ENCODE data around the gene CAMK4.
"Not testable (repeated sequence)": the region's sequence is repeated elsewhere in the genome, so short reads cannot be mapped to it uniquely, and the experiment has no call there.

Gene CAMK4

GRCh38 chr5:111386832-111387162, 162.6 kb downstream of the CAMK4 start:
- no peak for DNase-seq

GRCh38 chr5:111387361-111387760, 163.2 kb downstream of the CAMK4 start:
- DNase-seq = no peak

GRCh38 chr5:111389390-111390082, 165.4 kb downstream of the CAMK4 start:
- no peak for DNase-seq

DNA sequence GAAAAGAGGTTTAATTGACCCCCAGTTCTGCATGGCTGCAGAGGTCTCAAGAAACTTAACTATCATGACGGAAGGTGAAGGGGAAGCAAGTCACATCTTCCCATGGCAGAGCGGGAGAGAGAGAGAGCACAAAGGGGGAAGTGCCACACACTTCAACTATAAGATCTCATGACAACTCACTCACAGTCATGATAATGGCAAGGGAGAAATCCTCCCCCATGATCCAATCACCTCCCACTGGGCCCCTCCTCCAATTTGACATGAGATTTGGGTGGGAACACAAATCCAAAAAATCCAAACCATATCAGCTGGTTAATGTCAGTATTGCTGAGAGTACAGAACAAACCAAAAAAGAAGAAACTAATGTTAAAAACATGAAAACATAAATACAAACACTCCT, 168.0 kb downstream of the CAMK4 start:
- no peak for DNase-seq

DNA sequence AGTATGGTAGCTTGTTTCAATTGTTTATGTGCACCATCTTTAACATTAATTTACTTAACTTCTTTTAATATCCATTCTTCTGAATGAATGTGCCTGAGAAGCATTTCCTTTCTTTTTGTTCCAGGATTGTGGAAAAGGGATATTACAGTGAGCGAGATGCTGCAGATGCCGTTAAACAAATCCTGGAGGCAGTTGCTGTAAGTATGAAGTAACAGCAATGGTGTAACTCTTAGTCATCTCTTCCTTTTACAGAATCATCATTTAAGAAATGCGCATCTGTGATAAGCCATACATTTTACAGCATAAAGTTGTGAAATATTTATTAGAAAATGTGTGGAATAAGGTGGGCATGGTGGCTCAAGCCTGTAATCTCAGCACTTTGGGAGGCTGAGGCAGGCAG, 170.4 kb downstream of the CAMK4 start:
- no peak for DNase-seq

GRCh38 chr5:111398013-111398412, 173.8 kb downstream of the CAMK4 start:
- DNase-seq = no peak

DNA sequence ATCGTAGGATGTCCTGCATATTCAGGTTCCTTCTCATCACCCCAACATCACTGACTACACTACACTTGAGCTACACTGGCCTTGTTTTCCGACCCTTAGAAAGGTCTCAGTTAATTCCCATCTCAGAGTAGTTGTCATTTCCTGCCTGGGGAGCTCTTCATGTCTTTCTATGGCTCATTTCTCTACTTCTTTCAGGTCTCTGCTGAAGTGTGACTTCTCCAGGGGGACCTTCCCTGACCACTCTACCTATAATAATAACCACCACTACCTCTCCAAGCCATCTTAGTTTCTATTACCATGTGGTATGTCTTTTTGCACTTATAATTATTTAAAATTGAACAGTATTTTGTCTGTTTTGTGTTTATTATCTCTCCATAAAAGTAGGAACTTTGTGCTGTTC, 174.9 kb downstream of the CAMK4 start:
- no peak for DNase-seq

- no peak for DNase-seq
Measured at GRCh38 chr5:111401906-111402305, 177.7 kb downstream of the CAMK4 start.

DNA sequence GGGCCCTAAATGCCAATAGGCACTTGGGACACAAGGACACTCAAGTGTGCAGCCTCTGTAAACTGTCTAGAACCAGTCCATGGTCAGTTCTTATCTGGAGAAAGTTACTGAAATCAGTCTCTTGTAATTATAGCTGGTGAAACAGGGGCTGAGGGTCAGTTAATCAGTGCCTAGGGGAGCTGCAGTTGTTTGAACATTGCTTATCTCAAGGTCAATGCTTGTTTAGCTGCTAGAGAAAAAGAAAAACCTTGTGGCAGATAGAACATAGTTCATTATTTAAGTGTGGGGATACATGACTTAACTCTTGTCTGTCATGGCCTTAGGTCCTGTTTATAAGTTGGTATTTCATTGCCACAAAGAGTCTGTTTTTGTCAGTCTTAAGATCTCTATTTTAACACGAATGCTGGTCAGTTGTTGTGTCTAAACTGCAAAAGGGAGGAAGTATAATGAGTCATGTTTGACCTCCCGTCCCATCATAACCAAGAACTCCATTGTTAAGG, 180.1 kb downstream of the CAMK4 start:
- no peak for DNase-seq

DNA sequence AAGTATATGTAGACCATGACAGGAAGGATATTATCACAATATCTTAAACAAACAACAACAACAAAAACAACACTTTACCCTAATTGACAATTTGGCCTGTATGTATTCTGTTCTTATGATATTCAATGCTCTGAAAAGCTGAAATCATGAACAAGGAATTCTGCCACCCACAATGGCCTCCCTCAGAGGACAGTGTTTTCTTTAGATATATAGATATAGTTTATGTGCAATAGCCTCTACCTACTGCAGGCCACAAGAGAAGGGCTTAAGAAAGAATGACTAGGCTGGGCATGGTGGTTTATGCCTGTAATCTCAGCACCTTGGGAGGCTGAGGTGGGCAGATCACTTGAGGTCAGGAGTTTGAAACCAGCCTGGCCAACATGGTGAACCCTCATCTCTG, 183.4 kb downstream of the CAMK4 start:
- no peak for DNase-seq

GRCh38 chr5:111408817-111409216, 184.6 kb downstream of the CAMK4 start:
- no peak for DNase-seq

GRCh38 chr5:111409266-111409665, 185.1 kb downstream of the CAMK4 start:
- DNase-seq = not testable (repeated sequence)

DNA sequence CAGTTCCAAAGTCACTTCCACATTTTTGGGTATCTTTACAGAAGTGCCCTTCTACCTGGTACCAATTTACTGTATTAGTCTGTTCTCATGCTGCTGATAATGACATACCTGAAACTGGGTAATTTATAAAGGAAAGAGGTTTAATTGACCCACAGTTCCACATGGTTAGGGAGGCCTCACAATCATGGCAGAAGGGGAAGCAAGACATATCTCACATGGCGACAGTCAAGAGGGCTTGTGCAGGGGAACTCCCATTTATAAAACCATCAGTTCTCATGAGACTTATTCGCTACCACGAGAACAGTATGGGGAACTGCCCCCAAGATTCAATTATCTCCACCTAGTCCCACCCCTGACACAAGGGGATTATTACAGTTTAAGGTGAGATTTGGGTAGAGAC, 185.9 kb downstream of the CAMK4 start:
- DNase-seq = not testable (repeated sequence)

GRCh38 chr5:111411301-111411700, 187.1 kb downstream of the CAMK4 start:
- DNase-seq = no peak

DNA sequence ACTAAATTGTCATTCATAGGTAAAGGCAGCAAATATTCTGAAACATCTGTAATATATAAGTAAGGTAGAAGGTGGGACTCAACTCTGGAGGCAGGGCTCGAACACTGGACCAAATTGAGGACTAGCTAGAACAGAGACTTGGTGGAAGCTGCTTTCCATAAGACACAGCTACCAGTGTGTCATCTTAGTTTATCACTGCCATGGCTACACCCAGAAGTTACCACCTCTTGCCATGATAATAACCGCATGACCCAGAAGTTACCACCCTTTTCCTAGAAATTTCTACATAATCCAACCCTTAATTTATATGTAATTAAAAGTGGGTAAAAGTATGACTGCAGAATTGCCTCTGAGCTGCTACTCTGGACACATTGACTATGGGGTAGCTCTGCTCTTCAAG, 188.4 kb downstream of the CAMK4 start:
- DNase-seq = no peak

- no peak for DNase-seq
Measured at GRCh38 chr5:111415053-111415452, 190.9 kb downstream of the CAMK4 start.

GRCh38 chr5:111422245-111422644, 198.1 kb downstream of the CAMK4 start:
- DNase-seq = no peak

DNA sequence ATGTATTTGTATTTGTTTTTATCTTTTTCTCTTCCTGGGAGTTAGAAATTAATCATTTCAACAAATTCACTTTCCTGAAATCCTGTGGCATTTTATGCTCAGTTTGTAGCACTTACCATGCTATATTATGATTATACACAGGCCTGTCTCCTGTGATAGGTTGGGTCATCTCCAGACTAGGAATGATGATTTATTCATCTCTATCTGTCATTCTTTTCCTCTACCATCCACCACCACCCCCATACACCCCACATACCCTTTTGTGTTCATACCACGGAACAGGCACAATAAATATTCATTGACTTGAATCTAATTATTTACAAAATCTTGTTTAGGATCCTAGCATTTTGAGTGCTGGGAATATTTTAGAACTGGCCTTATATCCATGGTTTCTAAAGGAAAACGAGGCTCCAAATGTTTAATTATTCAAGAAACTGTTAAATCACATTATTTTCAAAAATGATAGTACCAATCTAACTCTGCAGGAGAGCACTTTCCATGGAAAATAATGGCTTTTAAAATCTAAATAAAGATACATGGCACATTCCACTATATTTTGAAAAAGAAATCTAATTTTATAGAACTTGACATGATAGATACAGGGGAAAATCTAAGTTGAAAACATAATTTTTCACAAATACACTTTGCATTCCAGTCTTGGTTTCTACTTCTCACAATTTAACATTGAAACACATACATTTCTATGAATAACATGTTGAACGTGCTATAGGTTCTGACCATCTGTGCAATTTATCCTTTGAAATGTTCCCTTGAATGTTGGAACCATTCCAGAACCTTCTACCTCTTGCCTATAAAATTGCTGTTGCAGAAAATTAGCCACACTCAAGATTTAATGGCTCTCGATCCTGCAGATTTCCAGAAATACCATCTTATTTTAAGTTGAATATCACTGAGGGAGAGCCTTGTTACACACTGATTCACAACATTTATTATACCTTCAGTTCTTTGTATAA, 198.8 kb downstream of the CAMK4 start:
- no peak for DNase-seq

DNA sequence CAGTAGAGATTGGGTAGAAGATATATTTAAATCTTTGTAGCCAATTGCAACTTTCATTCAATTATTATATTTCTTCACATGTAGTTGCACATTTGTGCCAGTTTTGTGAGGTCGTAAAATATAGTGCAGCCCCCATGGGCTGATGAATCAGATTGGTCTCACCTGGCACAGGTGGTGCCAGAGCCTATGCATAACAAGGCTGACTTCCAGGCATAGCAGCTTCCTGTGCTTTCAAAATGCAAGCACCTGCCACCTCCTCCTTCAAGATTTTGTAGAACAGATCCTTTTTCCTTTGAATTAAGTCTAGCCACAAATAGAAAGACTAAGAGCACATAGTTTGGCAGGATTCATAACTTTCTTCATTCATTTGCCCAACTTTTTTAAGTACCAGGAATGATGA, 201.0 kb downstream of the CAMK4 start:
- DNase-seq = no peak

DNA sequence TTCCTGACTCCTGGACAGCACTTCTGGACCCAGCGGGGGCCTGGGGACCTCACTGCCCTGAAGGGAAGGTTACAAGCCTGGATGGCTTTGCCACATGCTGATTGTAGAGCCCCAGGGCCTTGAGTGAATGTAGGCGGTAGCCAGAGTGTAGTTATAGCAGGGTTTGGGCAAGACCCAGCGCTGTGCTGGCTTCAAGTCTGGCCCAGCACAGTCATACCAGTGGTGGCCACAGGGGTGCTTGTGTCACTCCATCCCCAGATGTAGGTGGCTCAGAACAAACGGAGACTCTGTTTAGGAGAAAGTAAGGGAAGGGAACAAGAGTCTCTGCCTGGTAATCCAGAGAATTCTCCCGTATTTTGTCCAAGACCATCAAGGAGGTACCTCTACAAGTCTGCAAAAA, 203.6 kb downstream of the CAMK4 start:
- no peak for DNase-seq

DNA sequence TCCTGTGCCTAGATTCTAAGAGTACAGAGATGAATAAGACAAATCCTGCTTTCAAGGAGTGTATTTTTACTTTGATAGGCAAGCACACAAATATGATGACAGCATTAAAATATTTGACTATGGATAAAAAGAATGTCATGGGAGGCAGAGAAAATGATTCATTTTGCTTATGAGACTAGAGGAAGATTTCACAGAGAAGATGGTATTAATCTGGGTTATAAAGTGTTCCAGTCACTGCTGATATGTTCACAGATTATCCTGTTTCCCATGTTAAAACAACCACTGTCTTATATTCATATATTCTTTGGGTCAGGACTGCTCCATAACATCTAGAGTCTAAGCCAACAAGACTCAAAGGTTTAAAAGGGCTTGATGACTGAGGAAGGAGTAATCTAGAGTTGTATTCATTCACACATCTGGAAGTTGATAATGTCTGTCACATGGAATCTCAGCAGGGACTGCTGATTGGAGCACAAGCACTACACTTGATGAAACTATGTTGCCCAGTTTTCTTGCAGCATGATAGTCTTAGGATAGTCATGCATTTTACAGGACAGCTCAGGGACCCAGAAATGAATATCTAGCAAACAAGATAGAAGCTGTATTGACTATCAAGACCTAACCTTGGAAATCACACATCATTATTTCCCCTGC, 208.8 kb downstream of the CAMK4 start:
- DNase-seq = no peak

DNA sequence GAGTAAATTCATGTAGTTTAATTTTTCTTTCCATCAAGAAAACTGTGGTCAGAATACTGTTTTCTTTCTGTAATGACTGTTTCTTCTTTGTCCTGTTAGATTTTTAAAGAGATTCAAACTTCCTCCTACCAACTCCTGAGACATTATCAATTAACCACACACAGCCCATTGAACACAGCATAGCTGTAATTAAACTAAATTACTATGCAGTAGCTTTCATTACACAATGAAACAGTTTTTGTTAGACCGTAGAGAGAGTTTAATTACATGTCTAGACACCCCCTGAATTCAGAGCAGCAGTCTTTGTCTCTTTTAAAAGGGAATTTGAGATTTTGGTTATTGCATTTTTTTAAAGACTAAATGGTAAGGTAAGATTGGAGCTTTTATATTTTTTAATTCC, 210.6 kb downstream of the CAMK4 start:
- DNase-seq = no peak

GRCh38 chr5:111439473-111440075, 215.4 kb downstream of the CAMK4 start:
- DNase-seq = no peak
